Kidney (tissue), 14 donors: ENCODE data around the gene MUC20. TPM values are rescaled to one million over a fixed set of nuclear protein-coding genes. Genes with fewer than 3 reads are reported as not detected.
"Not testable (repeated sequence)": the region's sequence is repeated elsewhere in the genome, so short reads cannot be mapped to it uniquely, and the experiment has no call there.

Experiments used
- DNase-seq, 5 donors: peaks; one replicate each; pipeline ENCODE4 v3.0.0-alpha.2; 2013 to 2020
- FAIRE-seq: peaks from 2 replicates; lab custom pipeline; 2012; peaks lifted over from hg19 to GRCh38; lab: Jason Lieb, UNC
- H3K27ac ChIP-seq, 2 donors: one replicate each; pipeline ENCODE4 v1.7.0; 2013; ENCODE audit warnings: low read depth in 2 of 2, low read length in 2 of 2, inconsistent platforms in 1 of 2
- H3K27me3 ChIP-seq: one replicate; pipeline ENCODE4 v1.7.1; 2013; ENCODE audit warnings: low read length, inconsistent platforms; ENCODE audit not compliant: control insufficient read depth, insufficient read depth
- H3K36me3 ChIP-seq, 3 donors: one replicate each; pipeline versions ENCODE4 v1.7.0 to v1.7.1; 2013; ENCODE audit warnings: low read length in 3 of 3, control low read depth in 1 of 3, inconsistent platforms in 1 of 3; ENCODE audit not compliant: insufficient read depth in 3 of 3, control insufficient read depth in 2 of 3
- H3K4me1 ChIP-seq, 3 donors: one replicate each; pipeline versions ENCODE4 v1.7.0 to v1.7.1; 2013; ENCODE audit warnings: low read length in 3 of 3, inconsistent platforms in 1 of 3, low read depth in 1 of 3; ENCODE audit not compliant: control insufficient read depth in 2 of 3, insufficient read depth in 2 of 3
- H3K4me3 ChIP-seq, 3 donors: one replicate each; pipeline versions ENCODE4 v1.7.0 to v1.8.1; 2013; ENCODE audit warnings: low read length in 3 of 3, control low read depth in 1 of 3, inconsistent platforms in 1 of 3
- H3K9ac ChIP-seq, 3 donors: one replicate each; pipeline versions ENCODE4 v1.7.0 to v1.7.1; 2013; ENCODE audit warnings: low read length in 3 of 3, control low read depth in 1 of 3, inconsistent platforms in 1 of 3
- H3K9me3 ChIP-seq, 3 donors: one replicate each; pipeline versions ENCODE4 v1.7.0 to v1.7.1; 2013; ENCODE audit warnings: low read length in 3 of 3, control low read depth in 1 of 3, inconsistent platforms in 1 of 3; ENCODE audit not compliant: control insufficient read depth in 2 of 3, insufficient read depth in 1 of 3
- intact Hi-C: fragments of 100-400 bp; cut with DNase I; formaldehyde crosslinking; loops from one replicate; pipeline ENCODE4 v1.11.1; 2022
- polyA plus RNA-seq: library from polyadenylated mRNA; stranded (reverse); fragments of 350-450 nt; fragmentation: Illumina TruSeq; extraction: RNeasy Lipid Tissue Mini Kit (QIAGEN cat#74804); gene quantifications from one replicate; pipeline ENCODE4 v1.2.3, GENCODE V29; 2014; ENCODE audit warnings: low read depth, low replicate concordance; ENCODE audit not compliant: insufficient read depth
- total RNA-seq: library from RNA; stranded (reverse); fragmentation: NEBNext Ultra II Directional; extraction: Animal tissue kit (Norgen Biotek cat#: 25700); gene quantifications from one replicate; pipeline ENCODE4 v1.2.1, GENCODE V29; 2021
- TF ChIP-seq, protein P1 (sequence below): IDR thresholded peaks from 3 replicates; pipeline ENCODE4 v1.5.1; 2012; ENCODE audit warnings: mild to moderate bottlenecking, moderate library complexity, borderline replicate concordance; ENCODE audit not compliant: insufficient read depth; ENCODE audit errors: extremely low read depth
- donor health status: control.
- donor health status: control.
- donor health status: control.
- donor health status: control.
- donor health status: control.
- donor health status: DM: yes; HTN: yes; CAD: no.
- donor health status: Normal renal cell carcinoma (clear cell type).

The MUC20 gene
- total and polyA plus RNA-seq, 2 donors from 2014 or later: 42.6 to 53.3 TPM

DNA sequence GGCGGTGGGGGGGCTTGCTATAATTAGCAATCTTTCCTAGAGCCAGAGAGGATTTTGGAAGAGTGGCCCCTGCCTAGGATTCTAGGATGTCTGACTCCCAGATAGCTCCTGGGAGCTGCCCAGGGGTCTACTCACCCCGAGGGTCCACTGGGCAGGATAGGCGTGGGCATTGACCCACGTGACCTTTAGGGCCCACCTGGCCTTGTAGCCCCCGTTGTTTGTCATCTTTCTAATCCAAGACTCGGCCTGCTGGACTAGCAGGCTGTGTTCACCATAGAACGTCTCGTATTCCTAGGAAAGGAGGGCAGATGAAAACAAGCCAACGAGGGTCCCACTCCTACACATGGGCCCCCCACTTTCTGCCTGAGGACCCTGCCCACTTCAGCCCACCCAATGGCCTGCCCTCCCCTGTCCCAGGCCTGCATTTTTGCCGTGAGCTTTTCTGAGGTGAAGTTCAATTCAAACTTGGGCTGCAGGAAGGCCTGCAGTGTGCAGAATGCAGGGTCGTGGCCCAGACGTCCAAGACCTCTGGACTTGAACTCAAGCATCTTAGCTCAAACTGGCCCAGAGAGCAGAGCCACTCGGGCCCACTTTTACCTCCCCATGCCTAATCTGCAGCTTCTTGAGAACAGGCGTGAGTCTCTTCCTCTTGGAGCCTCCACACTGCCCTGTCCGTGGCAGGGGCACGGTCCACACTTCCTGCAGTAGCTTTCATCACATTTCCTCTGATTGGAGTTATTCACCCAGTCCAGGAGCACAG is 49.5 kb downstream of the MUC20 start:
- FAIRE-seq: no peak
- DNase-seq: peak in 1 of 5 donors; percentile 38
- no peaks in the 10 kb centered on the region for H3K27me3 ChIP-seq
- H3K9me3 ChIP-seq: no peaks in the 10 kb centered on the region
- intact Hi-C loops: no loop called here
- no peak overlapping the region for H3K27ac ChIP-seq
- H3K9ac ChIP-seq: no peak overlapping the region
- H3K4me1 ChIP-seq: no peaks in the 10 kb centered on the region
- TF ChIP-seq, protein P1, sequence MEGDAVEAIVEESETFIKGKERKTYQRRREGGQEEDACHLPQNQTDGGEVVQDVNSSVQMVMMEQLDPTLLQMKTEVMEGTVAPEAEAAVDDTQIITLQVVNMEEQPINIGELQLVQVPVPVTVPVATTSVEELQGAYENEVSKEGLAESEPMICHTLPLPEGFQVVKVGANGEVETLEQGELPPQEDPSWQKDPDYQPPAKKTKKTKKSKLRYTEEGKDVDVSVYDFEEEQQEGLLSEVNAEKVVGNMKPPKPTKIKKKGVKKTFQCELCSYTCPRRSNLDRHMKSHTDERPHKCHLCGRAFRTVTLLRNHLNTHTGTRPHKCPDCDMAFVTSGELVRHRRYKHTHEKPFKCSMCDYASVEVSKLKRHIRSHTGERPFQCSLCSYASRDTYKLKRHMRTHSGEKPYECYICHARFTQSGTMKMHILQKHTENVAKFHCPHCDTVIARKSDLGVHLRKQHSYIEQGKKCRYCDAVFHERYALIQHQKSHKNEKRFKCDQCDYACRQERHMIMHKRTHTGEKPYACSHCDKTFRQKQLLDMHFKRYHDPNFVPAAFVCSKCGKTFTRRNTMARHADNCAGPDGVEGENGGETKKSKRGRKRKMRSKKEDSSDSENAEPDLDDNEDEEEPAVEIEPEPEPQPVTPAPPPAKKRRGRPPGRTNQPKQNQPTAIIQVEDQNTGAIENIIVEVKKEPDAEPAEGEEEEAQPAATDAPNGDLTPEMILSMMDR: no peak
- H3K36me3 ChIP-seq: no peaks in the 10 kb centered on the region
- no peak overlapping the region for H3K4me3 ChIP-seq

DNA sequence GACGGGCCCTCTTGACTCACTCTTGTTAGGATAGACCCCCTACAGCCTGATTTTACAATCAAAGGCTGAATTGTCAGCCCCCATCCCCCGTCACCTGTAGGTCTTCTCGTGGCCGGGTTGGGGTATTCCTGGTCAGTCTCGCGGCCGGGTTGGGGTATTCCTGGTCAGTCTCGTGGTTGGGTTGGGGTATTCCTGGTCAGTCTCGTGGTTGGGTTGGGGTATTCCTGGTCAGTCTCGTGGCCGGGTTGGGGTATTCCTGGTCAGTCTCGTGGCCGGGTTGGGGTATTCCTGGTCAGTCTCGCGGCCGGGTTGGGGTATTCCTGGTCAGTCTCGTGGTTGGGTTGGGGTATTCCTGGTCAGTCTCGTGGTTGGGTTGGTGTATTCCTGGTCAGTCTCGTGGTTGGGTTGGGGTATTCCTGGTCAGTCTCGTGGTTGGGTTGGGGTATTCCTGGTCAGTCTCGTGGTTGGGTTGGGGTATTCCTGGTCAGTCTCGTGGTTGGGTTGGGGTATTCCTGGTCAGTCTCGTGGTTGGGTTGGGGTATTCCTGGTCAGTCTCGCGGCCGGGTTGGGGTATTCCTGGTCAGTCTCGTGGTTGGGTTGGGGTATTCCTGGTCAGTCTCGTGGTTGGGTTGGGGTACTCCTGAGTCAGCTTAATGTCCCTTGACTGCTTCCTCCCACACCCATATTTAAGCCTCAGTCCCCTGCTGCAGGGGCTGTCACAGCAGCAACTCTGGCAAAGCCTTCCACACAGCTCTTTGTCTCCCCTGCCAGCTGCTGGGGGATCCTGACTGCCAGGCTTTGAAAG is 50.3 kb downstream of the MUC20 start:
- intact Hi-C loops, H3K27me3 ChIP-seq, FAIRE-seq, H3K9ac ChIP-seq, H3K27ac ChIP-seq, H3K4me3 ChIP-seq, H3K4me1 ChIP-seq, H3K9me3 ChIP-seq, H3K36me3 ChIP-seq: not testable (repeated sequence)
- DNase-seq: peak in 1 of 5 donors; percentile 61

DNA sequence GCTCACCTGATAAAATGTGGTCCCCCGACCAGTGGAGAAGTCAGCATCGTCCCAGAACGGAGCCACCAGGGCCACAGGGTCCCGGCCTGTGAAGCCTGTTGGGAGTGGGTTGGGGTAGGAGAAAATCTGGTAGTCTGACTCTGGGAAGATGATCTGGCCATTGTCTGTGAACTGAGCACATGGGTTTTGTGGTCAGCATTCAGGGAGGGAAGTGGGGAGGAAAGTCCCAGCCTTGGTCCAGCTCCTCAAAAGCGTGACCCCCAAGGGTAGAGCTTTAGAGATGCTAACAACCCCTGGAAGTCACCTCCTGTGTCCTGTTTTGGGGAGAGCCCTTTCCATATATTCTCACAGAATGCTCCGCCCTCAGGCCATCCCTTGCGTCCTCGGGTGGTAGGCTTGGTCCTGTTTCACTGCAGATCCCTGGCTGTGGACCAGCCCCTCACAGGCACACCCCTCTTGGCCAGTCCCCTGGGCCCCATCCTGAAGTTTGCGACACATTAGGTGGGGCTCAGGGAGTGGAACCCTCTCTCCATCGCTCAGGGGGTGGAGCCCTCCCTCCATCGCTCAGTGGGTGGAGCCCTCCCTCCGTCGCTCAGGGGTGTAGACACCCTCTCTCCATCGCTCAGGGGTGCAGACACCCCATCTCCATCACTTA is 51.0 kb downstream of the MUC20 start:
- TF ChIP-seq, protein P1: no peak
- Histone ChIP-seq H3K9me3 (no peaks in the 10 kb centered on the region), H3K36me3 (no peaks in the 10 kb centered on the region), H3K27ac (no peak overlapping the region), H3K4me1 (no peaks in the 10 kb centered on the region), H3K4me3 (no peak overlapping the region), H3K27me3 (no peaks in the 10 kb centered on the region), H3K9ac (no peak overlapping the region)
- DNase-seq: peak in 1 of 5 donors; percentile 46
- intact Hi-C loops: no loop called here
- FAIRE-seq: no peak
